AG09309 (cell line): ENCODE data around the gene MYEOV.

ENCODE experiments used
- DNase-seq: peaks from one replicate; pipeline ENCODE4 v3.0.0-alpha.2; 2010; ENCODE audit warnings: low read depth
- H3K4me3 ChIP-seq: 2 replicates; pipeline ENCODE4 v1.5.1; 2011; ENCODE audit warnings: mild to moderate bottlenecking, low read depth, low read length, moderate library complexity; ENCODE audit not compliant: control insufficient read depth
- CTCF ChIP-seq: IDR thresholded peaks from 2 replicates; pipeline ENCODE4 v1.5.1; 2011; ENCODE audit warnings: mild to moderate bottlenecking, low read depth, low read length, inconsistent platforms; ENCODE audit not compliant: insufficient read depth, control insufficient read depth; ENCODE audit errors: missing control alignments

MYEOV gene

GRCh38 chr11:69319255-69320106 lies 25.5 kb downstream of the MYEOV start:
- TF ChIP-seq CTCF, result no peak
- H3K4me3 ChIP-seq, result no peak overlapping the region
- DNase-seq, result no peak

DNA sequence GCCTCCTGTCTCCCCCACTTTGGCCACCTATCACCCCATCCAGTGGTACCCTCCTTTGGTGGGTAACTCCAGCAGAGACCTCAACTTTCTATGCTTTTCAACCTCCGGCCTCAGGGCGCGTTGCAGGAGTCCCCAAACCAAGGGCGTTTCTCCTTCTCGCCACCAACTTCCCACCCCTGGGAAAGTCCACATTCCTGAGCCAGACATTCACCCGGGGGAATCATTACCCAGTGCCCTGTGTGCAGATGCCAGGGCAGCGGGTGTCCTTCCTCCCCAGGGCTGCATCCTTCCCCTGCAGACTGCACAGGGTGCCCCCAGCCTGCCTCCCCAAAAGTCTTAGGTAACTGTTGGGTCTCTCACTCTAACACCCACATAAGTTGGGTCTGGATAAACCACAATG lies 26.4 kb downstream of the MYEOV start:
- no peak for TF ChIP-seq CTCF
- DNase-seq, result no peak
- no peak overlapping the region for H3K4me3 ChIP-seq

DNA sequence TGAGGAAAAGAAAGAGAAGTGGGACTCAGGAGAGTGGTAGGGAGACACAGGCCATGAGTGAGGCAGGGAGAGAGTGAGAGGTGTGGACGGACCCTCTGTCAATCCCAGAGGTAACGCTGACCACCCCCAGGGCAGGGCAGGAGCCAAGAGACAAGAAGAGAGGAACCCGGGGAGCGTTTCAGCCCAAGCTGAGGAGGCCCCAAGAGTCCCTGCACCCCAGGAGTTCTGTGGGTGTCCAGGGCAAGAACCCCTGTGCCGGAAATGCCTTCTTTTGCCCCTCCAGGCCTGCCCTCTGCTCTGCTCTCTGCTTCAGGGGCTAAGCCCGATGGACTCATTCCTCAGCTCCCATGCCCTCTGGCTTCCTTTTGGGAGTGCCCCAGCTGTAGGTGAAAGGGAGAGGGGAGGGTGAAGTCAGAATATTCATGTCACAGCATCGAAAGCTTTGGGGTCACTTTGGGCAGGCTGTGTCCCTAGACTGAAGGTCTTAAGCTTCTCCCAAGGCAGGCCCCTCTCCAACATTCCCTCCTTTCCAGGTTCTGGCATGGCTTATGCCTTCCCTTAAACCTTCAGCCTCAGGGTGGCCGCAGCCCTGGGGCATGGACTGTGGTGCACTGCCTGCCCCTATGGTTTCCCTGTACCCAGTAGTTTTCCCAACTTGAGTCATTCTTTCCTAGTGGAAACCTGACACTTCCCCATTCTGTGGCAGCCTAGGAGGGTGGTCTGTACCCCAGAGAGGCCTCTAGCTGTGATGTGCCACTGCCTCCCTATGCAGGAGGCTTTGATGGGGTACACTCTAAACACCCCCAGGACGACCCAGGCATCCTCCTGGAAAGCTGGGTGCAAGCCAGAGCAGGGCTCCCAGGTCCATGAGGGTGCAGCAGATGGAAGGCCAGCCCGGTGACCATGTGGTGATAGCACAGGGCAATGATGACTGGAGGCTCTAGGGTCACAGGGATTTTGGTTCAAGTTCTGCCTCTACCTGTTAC lies 27.1 kb downstream of the MYEOV start:
- H3K4me3 ChIP-seq, result no peak overlapping the region
- no peak for TF ChIP-seq CTCF
- no peak for DNase-seq

- H3K4me3 ChIP-seq, result no peak overlapping the region; the same call in 1 of the 2 replicates
- peak; percentile 70 for DNase-seq
- no peak for TF ChIP-seq CTCF
These were observed 28.0 kb downstream of the MYEOV start for GRCh38 chr11:69321877-69322361.

DNA sequence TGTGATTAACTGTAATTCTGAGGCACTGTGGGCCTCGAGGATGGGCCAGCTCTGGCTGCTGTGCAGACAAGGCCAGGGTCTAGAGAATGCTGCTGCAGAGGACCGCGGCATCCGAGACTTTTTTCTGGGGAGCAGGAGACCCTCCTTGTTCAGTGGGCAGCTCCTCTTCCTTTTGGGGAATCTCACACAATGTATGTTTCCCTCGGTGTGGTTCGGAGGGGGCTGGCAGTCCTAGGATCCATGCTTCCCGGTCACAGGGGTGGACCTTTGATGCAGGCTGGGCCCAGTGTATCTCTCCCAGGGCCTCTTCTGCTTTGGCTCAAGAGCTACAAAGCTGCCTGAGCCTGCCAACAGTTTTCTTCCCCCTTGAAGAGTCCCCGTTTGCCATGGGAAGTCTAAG lies 31.5 kb downstream of the MYEOV start:
- H3K4me3 ChIP-seq, result no peak overlapping the region
- no peak for DNase-seq
- no peak for TF ChIP-seq CTCF

DNA sequence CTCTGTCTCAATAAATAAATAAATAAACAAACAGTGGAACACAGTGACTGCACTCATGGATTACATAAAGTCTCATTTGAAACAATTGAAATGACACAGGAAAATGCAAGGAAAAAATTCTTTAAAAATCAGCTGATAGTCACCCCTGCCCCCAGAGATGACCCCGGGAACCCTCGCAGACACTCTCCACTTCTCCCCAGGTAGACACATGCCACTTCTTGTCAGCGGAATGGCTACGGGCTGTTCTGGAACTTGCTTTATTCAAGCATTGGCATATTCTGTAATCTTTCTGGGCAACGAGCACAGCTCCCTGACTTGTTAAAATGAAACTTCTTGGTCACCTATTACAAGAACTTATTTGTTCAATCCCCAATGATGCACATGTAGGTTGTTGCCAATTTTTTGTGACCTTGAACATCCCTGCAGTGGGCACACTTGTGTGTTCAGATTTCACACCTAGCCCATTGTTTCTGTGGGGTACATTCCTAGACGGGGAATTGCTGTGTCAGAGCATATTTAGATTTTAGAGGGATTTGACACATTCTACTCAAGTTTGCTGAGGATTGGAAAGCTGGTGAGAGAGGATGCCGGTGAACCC lies 32.8 kb downstream of the MYEOV start:
- no peak for TF ChIP-seq CTCF
- no peak overlapping the region for H3K4me3 ChIP-seq
- DNase-seq, result no peak
